Fibroblast of the conjunctiva (primary cell): ENCODE results near the gene HEMK1.

Source experiments
- DNase-seq: peaks from one replicate; pipeline ENCODE4 v3.0.0-alpha.2; 2010; ENCODE audit warnings: low read depth

The HEMK1 gene

GRCh38 chr3:50616770-50617095, 47.4 kb downstream of the HEMK1 start:
- peak; percentile 70 for DNase-seq

GRCh38 chr3:50617096-50617791, 47.9 kb downstream of the HEMK1 start, which contains the start of gene MAPKAPK3:
Gene MAPKAPK3 (plus strand): TSS chr3:50617151. CDS start chr3:50617566, 415 bp downstream.
- DNase-seq: no peak

- DNase-seq: no peak
Observed at GRCh38 chr3:50617911-50618481, 48.7 kb downstream of the HEMK1 start.

- DNase-seq: no peak
Observed at GRCh38 chr3:50620420-50620819, 51.1 kb downstream of the HEMK1 start.

GRCh38 chr3:50620820-50621219, 51.5 kb downstream of the HEMK1 start:
- no peak for DNase-seq

GRCh38 chr3:50622881-50623280, 53.6 kb downstream of the HEMK1 start:
- no peak for DNase-seq

GRCh38 chr3:50623840-50624474, 54.6 kb downstream of the HEMK1 start:
- DNase-seq: no peak

GRCh38 chr3:50624634-50625033, 55.3 kb downstream of the HEMK1 start:
- DNase-seq: no peak

GRCh38 chr3:50625231-50626182, 56.2 kb downstream of the HEMK1 start:
- DNase-seq: no peak

- DNase-seq: no peak
Observed at GRCh38 chr3:50626401-50626800, 57.1 kb downstream of the HEMK1 start.

GRCh38 chr3:50627407-50628051, 58.2 kb downstream of the HEMK1 start:
- DNase-seq: peak; percentile 34

- no peak for DNase-seq
Observed at GRCh38 chr3:50628601-50629000, 59.3 kb downstream of the HEMK1 start.

GRCh38 chr3:50630394-50630793, 61.1 kb downstream of the HEMK1 start:
- no peak for DNase-seq

GRCh38 chr3:50630877-50631276, 61.6 kb downstream of the HEMK1 start:
- no peak for DNase-seq

- DNase-seq: no peak
Observed at GRCh38 chr3:50632450-50632849, 63.1 kb downstream of the HEMK1 start.

GRCh38 chr3:50633230-50633790, 64.0 kb downstream of the HEMK1 start:
- no peak for DNase-seq

GRCh38 chr3:50635066-50635465, 65.7 kb downstream of the HEMK1 start:
- DNase-seq: no peak

- no peak for DNase-seq
Observed at GRCh38 chr3:50637011-50637410, 67.7 kb downstream of the HEMK1 start.

GRCh38 chr3:50637945-50638344, 68.6 kb downstream of the HEMK1 start:
- DNase-seq: no peak

- no peak for DNase-seq
Observed at GRCh38 chr3:50639055-50639494, 69.8 kb downstream of the HEMK1 start.

- no peak for DNase-seq
Observed at GRCh38 chr3:50642382-50642781, 73.1 kb downstream of the HEMK1 start.
